ENCODE data around the gene C12orf75. TPM values are rescaled to one million over a fixed set of nuclear protein-coding genes. Genes with fewer than 3 reads are reported as not detected.

Gene C12orf75
- total and polyA plus RNA-seq, 12 donors: 0.76 to 4.9 (median 1.7) TPM

GRCh38 chr12:105292705-105293104, 37.8 kb upstream of the C12orf75 start:
- H3K27ac ChIP-seq: no peak overlapping the region
- H3K36me3 ChIP-seq: no peaks in the 10 kb centered on the region
- ATAC-seq (no peak), DNase-seq (no peak)
- H3K4me1 ChIP-seq: no peaks in the 10 kb centered on the region
- H3K27me3 ChIP-seq: peaks cover 0 to 20% (median 0%) of the 10 kb centered on the region in 7 donors
- no peaks in the 10 kb centered on the region for H3K9me3 ChIP-seq
- WGBS, 2 donors: 37 to 43% methylated on average over 1 of the region's 1 CpG
- no peak overlapping the region for H3K4me3 ChIP-seq
- no peak for TF ChIP-seq CTCF (IDR thresholded peaks at IDR 0.05)
- intact Hi-C loops (cut with DNase I): no loop called here

DNA sequence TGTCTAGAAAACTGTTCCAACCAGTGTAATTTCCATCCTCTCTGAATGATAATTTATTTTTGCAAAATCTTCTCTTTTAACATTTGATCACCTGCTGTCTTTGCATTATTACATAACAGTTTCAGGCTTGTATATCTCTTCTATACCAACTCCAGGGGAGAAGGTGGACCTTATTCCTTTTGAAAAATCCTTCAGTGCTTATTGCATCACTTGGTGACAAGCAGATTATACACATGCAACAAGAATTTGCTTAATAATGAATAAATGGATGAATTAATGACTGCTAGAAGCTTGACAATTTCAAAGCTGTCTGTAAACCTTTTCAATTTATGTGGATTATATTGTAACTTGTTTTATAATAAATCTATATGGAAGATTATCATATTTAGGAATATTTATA, 37.3 kb upstream of the C12orf75 start:
- Histone ChIP-seq H3K27me3 (peaks cover 0 to 18% (median 0%) of the 10 kb centered on the region in 7 donors), H3K9me3 (peaks cover 0 to 4% (median 0%) of the 10 kb centered on the region in 11 donors), H3K36me3 (no peaks in the 10 kb centered on the region), H3K27ac (no peak overlapping the region), H3K4me1 (no peaks in the 10 kb centered on the region), H3K4me3 (no peak overlapping the region)
- no peak for DNase-seq
- no peak for TF ChIP-seq CTCF (IDR thresholded peaks at IDR 0.05)
- ATAC-seq: no peak
- intact Hi-C loops (cut with DNase I): no loop called here

DNA sequence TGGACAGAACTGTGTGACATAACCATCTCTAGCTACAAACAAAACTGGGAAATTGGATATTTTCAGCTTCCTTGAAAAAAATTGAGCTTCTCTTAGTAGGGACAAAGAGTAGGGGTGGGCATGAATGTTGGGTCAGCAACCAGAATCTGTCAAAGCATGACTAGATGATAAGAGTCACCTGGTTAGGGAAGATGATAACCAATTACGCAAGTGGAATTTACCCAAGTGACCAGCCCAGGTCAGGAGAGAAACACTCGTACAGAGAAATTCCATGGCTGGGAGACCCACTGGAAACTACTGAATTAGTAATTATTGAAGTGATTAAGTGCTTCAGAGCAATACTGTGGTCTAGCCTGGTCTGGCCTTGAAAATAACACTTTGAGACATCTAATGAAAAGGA, 36.3 kb upstream of the C12orf75 start:
- Histone ChIP-seq H3K27me3 (peaks cover 0 to 16% (median 0%) of the 10 kb centered on the region in 7 donors), H3K27ac (no peak overlapping the region), H3K4me1 (no peaks in the 10 kb centered on the region), H3K9me3 (peaks cover 0 to 13% (median 2%) of the 10 kb centered on the region in 11 donors), H3K36me3 (no peaks in the 10 kb centered on the region), H3K4me3 (no peak overlapping the region)
- WGBS, 2 donors: 77 to 81% methylated on average over 2 of the region's 2 CpGs
- no peak for ATAC-seq
- intact Hi-C loops (cut with DNase I): no loop called here
- DNase-seq: no peak
- TF ChIP-seq CTCF (IDR thresholded peaks at IDR 0.05): no peak

- WGBS, 2 donors: 82 to 88% methylated on average over 4 of the region's 4 CpGs
- Histone ChIP-seq H3K36me3 (no peaks in the 10 kb centered on the region), H3K4me3 (no peak overlapping the region), H3K27ac (no peak overlapping the region), H3K4me1 (no peaks in the 10 kb centered on the region), H3K9me3 (peaks cover 0 to 22% (median 2%) of the 10 kb centered on the region in 11 donors), H3K27me3 (peaks cover 0 to 16% (median 0%) of the 10 kb centered on the region in 7 donors)
- no peak for DNase-seq
- no peak for TF ChIP-seq CTCF (IDR thresholded peaks at IDR 0.05)
- no peak for ATAC-seq
- intact Hi-C loops (cut with DNase I): no loop called here
These were observed 35.5 kb upstream of the C12orf75 start for GRCh38 chr12:105294886-105295479.

All from heart right ventricle (tissue), 16 donors.